Pancreas (tissue), 10 donors: ENCODE measurements around the gene PTCD1. TPM values are rescaled to one million over a fixed set of nuclear protein-coding genes. Genes with fewer than 3 reads are reported as not detected.
A peak's percentile ranks its signal among the peaks of the same experiment; 100 is the strongest.
"Not testable (repeated sequence)": the region's sequence is repeated elsewhere in the genome, so short reads cannot be mapped to it uniquely, and the experiment has no call there.

Source experiments
- ATAC-seq, 4 donors: fragments of 200-7000 bp; cut with Tn5 transposase; one replicate each; pipeline versions ENCODE4 v1.8.0 to v1.9.1; 2020; ENCODE audit warnings: mild to moderate bottlenecking in 4 of 4, moderate library complexity in 4 of 4
- DNase-seq, 6 donors: peaks; one replicate each; pipeline ENCODE4 v3.0.0-alpha.2; 2020
- FAIRE-seq: peaks from 2 replicates; lab custom pipeline; 2012; peaks lifted over from hg19 to GRCh38; lab: Jason Lieb, UNC
- H3K27ac ChIP-seq, 4 donors: fragments of 200-600 bp; sonication (generic); 1 replicate in 3 of 4; 2 replicates in 1 of 4; pipeline versions ENCODE4 v1.5.0 to v1.8.0; 2020
- H3K27me3 ChIP-seq, 4 donors: fragments of 200-600 bp; one replicate each; pipeline ENCODE4 v1.8.0; 2021
- H3K36me3 ChIP-seq, 3 donors: fragments of 200-600 bp; sonication (generic) in 1 of 3; one replicate each; pipeline versions ENCODE4 v1.5.0 to v1.8.0; 2020 to 2021
- H3K4me1 ChIP-seq, 3 donors: fragments of 200-600 bp; one replicate each; pipeline ENCODE4 v1.8.0; 2021
- H3K4me3 ChIP-seq, 4 donors: fragments of 200-600 bp; sonication (generic) in 2 of 4; one replicate each; pipeline versions ENCODE4 v1.5.0 to v1.8.0; 2020 to 2021
- H3K9me3 ChIP-seq, 4 donors: fragments of 200-600 bp; one replicate each; pipeline ENCODE4 v1.8.0; 2021
- CTCF ChIP-seq, 4 donors: fragments of 200-600 bp; sonication (generic) in 3 of 4; IDR thresholded peaks; one replicate each; pipeline versions ENCODE4 v1.5.0 to v1.8.0; 2021; ENCODE audit warnings: antibody characterized with exemption in 4 of 4
- WGBS, 2 donors: extraction: QIAGEN DNeasy Blood & Tissue Kit; methylation state at CpG; one replicate each; pipeline ENCODE4 v1.1.7; 2013; 5-methylcytosine and 5-hydroxymethylcytosine counted together
- intact Hi-C, 3 donors: fragments of 100-400 bp; cut with DNase I; formaldehyde crosslinking; loops; one replicate each; pipeline versions ENCODE4 v1.11.1 to v1.14.2; 2022
- polyA plus RNA-seq, 2 donors: library from polyadenylated mRNA; stranded (reverse); fragments of 200-250 nt; gene quantifications; one replicate each; pipeline ENCODE4 v1.2.3, GENCODE V29; 2013
- total RNA-seq, 6 donors: library from RNA; stranded (reverse); fragmentation: NEBNext Ultra II Directional in 4 of 6; extraction: Animal tissue kit (Norgen Biotek cat#: 25700) in 4 of 6; gene quantifications; one replicate each; pipeline versions ENCODE4 v1.2.1 to v1.2.4, GENCODE V29; 2021 to 2023
- donor health status: healthy with polysubstance abuse.
- donor health status: DM: no; HTN: no; CAD: no; lungs with moderate emphysema.
- donor health status: DM: no; HTN: no; CAD: no.
- donor health status: control.
- donor health status: control.
- donor health status: Bipolar disorder and iron deficiency.
- donor health status: DM: yes; HTN: yes; CAD: no.
- donor health status: DM: no; HTN: no; CAD: no.
- donor health status: DM: no; HTN: no; CAD: no.
- donor health status: DM: yes; HTN: yes; CAD: no.

The PTCD1 gene
- total and polyA plus RNA-seq, 8 donors, result 1.4 to 4.0 (median 2.5) TPM

- WGBS, 2 donors, result 90% methylated on average over 5 of the region's 5 CpGs
- no peaks in the 10 kb centered on the region for H3K9me3 ChIP-seq
These were observed 18.4 kb downstream of the PTCD1 start for GRCh38 chr7:99420213-99420612.

GRCh38 chr7:99419323-99420021 is 19.1 kb downstream of the PTCD1 start:
- H3K9me3 ChIP-seq, result no peaks in the 10 kb centered on the region
- no peaks in the 10 kb centered on the region for H3K4me1 ChIP-seq
- no peak overlapping the region for H3K4me3 ChIP-seq
- DNase-seq (no peak), ATAC-seq (peak in 1 of 4 donors; percentile 16), FAIRE-seq (no peak)
- intact Hi-C loops, result no loop called here
- no peak overlapping the region for H3K27ac ChIP-seq
- H3K36me3 ChIP-seq, result peaks cover 7 to 53% (median 27%) of the 10 kb centered on the region in 3 donors
- no peaks in the 10 kb centered on the region for H3K27me3 ChIP-seq
- WGBS, 2 donors, result 90 to 92% methylated on average over 29 of the region's 29 CpGs
- TF ChIP-seq CTCF (IDR thresholded peaks at IDR 0.05), result no peak

More at GRCh38 chr7:99420213-99420612, 18.4 kb downstream of the PTCD1 start:
- no peak for FAIRE-seq
- H3K27ac ChIP-seq, result no peak overlapping the region
- H3K4me3 ChIP-seq, result no peak overlapping the region
- H3K27me3 ChIP-seq, result no peaks in the 10 kb centered on the region
- H3K4me1 ChIP-seq, result no peaks in the 10 kb centered on the region
- no peak for TF ChIP-seq CTCF (IDR thresholded peaks at IDR 0.05)
- no peak for DNase-seq
- intact Hi-C loops, result no loop called here
- H3K36me3 ChIP-seq, result peaks cover 7 to 60% (median 27%) of the 10 kb centered on the region in 3 donors
- no peak for ATAC-seq

GRCh38 chr7:99418260-99418659 is 20.3 kb downstream of the PTCD1 start:
- TF ChIP-seq CTCF (IDR thresholded peaks at IDR 0.05), result no peak
- no peak overlapping the region for H3K4me3 ChIP-seq
- no peaks in the 10 kb centered on the region for H3K9me3 ChIP-seq
- no peak overlapping the region for H3K27ac ChIP-seq
- 88 to 90% methylated on average over 9 of the region's 9 CpGs for WGBS, 2 donors
- DNase-seq (no peak), FAIRE-seq (no peak), ATAC-seq (no peak)
- intact Hi-C loops, result no loop called here
- no peaks in the 10 kb centered on the region for H3K4me1 ChIP-seq
- peaks cover 7 to 54% (median 27%) of the 10 kb centered on the region in 3 donors for H3K36me3 ChIP-seq
- no peaks in the 10 kb centered on the region for H3K27me3 ChIP-seq

GRCh38 chr7:99415513-99416127 is 23.0 kb downstream of the PTCD1 start:
- H3K4me1 ChIP-seq, intact Hi-C loops, H3K4me3 ChIP-seq, H3K9me3 ChIP-seq, H3K27me3 ChIP-seq, FAIRE-seq, H3K27ac ChIP-seq: not testable (repeated sequence)
- peak in 1 of 4 donors; percentile 45 for ATAC-seq
- WGBS, 2 donors, result 44% methylated on average over 17 of the region's 17 CpGs
- peak in 4 of 6 donors; percentile 61 to 79 (median 76) for DNase-seq
- TF ChIP-seq CTCF (IDR thresholded peaks at IDR 0.05), result peak; percentile 38 to 61 (median 43)
- peaks cover 7 to 79% (median 27%) of the 10 kb centered on the region in 3 donors for H3K36me3 ChIP-seq

- 92 to 98% methylated on average over 2 of the region's 2 CpGs for WGBS, 2 donors
- TF ChIP-seq CTCF (IDR thresholded peaks at IDR 0.05), result no peak
- H3K4me3 ChIP-seq, result no peak overlapping the region
- no peaks in the 10 kb centered on the region for H3K9me3 ChIP-seq
- H3K27ac ChIP-seq, result no peak overlapping the region
- DNase-seq, result no peak
- FAIRE-seq, result no peak
- H3K27me3 ChIP-seq, result no peaks in the 10 kb centered on the region
- ATAC-seq, result no peak
- H3K36me3 ChIP-seq, result peaks cover 0 to 33% (median 0%) of the 10 kb centered on the region in 3 donors
- peaks cover 17 to 29% (median 24%) of the 10 kb centered on the region in 3 donors for H3K4me1 ChIP-seq
- intact Hi-C loops, result no loop called here
These were observed 28.0 kb downstream of the PTCD1 start for GRCh38 chr7:99410635-99411034.
